ENCODE data around the gene HOXA5.

The HOXA5 gene

DNA sequence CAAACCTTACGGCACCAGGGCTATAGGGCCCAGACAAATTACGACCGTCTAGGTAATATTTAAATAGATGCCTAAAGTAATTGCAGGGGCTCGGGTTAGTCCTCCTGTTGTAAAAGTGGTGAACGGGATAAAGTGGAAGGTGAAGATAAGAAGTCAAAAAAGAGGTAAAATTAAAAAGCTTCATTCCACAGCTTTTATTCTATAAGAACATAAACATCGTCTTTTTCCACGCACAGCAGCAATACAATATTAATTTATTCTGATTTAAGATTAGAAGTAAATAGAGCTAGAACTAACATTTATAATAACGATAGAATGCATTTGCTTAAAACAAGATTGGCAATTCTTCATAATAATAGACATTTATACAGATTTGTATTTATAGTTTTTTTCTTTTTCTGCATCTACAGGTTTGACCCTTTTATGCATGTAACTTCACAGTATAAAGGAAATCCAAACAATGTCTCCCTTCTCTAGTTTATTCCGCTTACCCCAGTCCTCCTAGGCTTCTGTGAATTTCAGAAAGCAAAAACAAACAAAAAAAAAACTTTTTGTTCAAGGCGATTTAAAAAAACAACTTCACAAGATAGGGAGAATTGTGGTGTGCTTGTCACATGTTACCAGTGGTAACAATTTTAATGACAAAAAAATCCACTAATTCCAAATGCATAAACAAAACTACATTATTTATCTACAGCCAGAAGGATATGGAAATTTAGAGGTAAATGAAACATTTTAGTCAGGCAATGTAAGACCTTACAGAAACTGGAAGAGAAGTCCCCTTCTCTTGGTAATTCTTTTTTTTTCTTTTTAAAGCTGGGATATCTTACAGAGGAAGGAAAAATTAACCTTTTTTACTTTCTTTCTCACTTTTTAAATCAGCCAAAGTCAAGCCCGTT, 27.2 kb upstream of the HOXA5 start:
- DNase-seq, result no peak

DNA sequence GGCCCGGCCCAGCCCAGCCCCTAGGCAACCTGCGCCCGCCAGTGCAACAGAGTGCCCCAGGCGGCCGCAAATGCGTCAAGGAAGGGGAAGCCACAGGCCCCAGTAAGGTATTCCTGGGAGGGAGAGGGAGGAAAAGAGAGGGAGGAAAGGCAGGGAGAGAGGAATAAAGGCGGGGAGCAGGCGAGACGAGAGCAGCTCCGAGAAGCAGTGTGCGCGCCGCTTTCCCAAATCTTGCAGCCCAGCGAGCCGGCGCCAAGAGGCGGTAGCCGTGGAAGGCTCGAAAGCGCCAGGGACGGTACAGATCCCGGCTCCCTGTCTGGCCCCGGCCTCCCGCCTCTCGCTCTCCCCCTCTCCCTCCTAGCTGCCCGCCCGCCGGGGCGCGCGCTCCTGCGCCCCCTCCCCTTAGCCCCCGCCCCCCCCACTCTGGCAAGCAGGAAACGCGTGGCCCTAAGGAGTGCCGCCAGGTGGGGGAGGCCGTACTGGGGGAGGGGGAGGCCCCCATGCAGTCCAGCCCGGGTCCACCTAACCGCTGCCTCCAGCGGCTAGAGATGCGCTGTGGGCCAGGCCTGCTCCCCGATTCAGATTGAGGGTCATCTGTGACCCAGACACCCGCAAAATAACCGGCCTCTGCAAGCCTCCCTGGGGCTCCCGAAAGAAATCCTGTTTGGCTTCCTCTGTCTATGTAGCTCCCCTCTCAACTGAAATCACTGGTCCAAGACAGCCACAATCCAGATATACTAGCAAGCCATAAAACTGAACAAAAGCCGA, 26.4 kb upstream of the HOXA5 start:
- no peak for DNase-seq

DNA sequence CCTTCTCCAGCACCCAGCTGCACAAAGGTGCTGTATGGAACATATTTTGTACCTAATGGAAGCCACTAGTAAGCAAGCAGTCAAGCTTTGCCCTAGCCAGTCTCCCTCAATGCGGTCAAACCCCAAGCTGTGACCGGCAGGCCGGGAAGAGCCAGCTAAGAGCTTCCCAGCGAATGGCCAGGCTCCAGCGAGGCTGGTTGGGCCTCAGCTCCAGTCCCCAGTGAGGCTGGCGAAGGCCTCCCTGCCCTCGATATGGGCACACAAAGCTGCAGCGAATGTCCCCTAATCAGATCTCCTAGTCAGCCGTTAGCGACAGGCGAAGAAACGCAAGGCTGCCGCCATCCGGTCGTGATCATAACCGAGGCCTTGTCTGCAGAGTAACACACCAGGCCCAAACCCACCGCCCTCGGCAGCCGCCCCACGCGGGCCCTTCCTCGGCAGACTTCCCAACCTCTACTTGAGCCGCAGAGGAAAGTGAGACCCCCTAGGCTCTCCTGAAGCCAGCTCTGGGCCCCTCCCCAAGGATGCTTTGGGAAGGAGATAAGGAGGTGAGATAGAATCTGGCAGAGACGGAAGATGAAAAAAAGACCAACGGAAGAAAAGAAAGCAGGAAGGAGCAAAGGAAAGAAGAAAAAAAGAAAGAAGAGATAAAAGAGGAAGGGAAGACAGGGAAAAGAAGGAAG, 24.9 kb upstream of the HOXA5 start:
- DNase-seq, result no peak

DNA sequence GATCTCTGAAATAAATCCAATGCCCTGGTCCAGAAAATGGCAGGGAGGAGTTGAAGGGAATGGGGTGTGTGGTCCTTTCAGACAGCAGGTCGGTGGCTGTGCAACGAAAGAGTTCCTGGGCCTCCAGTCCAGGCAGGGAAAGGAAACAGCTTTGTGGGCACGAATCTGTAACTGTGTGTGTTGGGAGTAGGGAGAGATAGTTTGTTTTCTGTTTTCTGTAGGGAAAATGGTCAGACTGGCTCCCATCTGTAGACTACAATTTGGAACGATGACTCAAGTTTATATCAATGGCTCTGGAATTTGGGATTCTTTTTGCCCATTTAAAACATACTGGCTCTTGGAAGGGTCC, 24.4 kb upstream of the HOXA5 start:
- no peak for DNase-seq

- DNase-seq, result peak; percentile 77
Observed at GRCh38 chr7:27166531-27167505, 23.3 kb upstream of the HOXA5 start.

- no peak for DNase-seq
Observed at GRCh38 chr7:27165996-27166530, 22.6 kb upstream of the HOXA5 start.

DNA sequence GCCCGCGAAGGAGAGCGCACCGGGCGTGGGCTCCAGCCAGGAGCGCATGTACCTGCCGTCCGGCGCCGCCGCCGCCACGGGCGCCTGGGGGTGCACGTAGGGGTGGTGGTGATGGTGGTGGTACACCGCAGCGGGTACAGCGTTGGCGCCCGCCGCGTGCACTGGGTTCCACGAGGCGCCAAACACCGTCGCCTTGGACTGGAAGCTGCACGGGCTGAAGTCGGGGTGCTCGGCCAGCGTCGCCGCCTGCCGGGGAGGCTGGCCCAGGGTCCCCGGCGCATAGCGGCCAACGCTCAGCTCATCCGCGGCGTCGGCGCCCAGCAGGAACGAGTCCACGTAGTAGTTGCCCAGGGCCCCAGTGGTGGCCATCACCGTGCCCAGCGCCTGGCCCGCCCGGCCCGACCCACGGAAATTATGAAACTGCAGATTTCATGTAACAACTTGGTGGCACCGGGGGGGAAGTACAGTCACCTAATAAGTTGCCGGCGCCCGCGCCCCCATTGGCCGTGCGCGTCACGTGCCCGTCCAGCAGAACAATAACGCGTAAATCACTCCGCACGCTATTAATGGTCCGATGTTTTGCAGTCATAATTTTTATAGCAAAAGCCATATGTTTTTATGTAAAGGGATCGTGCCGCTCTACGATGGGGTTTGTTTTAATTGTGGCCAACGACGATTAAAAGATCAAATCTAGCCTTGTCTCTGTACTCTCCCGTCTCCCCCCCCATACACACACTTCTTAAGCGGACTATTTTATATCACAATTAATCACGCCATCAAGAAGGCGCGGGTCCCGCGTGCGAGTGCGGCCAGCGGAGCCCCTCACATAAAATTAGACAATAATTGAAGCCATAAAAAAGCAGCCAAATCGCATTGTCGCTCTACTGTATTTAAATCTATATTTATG, 21.9 kb upstream of the HOXA5 start, which contains the start of gene HOXA9:
TSS of gene HOXA9 (minus strand) at position 449 of the 907 bp plus-strand sequence. CDS start at position 369, 80 bp downstream.
- DNase-seq, result no peak

- no peak for DNase-seq
Observed at GRCh38 chr7:27164367-27165088, 21.0 kb upstream of the HOXA5 start.

DNA sequence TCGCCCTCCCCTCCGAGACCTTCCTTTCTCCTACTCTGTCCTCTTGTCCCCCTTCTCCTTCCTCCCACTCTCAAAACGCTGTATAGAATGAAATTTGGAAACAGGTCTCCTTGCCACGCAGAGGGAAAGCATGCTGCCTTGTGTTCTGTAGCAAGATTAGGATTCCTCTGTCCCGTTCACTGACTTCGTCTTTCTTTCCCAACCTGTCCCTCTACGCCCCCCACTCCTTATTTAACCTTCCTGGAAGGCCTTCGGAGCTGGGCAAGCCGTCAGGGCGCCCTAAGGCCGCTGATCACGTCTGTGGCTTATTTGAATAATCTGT, 20.5 kb upstream of the HOXA5 start:
- DNase-seq, result no peak

GRCh38 chr7:27163288-27164044, 20.0 kb upstream of the HOXA5 start:
- DNase-seq, result no peak

- no peak for DNase-seq
Observed at GRCh38 chr7:27162561-27163287, 19.2 kb upstream of the HOXA5 start.

DNA sequence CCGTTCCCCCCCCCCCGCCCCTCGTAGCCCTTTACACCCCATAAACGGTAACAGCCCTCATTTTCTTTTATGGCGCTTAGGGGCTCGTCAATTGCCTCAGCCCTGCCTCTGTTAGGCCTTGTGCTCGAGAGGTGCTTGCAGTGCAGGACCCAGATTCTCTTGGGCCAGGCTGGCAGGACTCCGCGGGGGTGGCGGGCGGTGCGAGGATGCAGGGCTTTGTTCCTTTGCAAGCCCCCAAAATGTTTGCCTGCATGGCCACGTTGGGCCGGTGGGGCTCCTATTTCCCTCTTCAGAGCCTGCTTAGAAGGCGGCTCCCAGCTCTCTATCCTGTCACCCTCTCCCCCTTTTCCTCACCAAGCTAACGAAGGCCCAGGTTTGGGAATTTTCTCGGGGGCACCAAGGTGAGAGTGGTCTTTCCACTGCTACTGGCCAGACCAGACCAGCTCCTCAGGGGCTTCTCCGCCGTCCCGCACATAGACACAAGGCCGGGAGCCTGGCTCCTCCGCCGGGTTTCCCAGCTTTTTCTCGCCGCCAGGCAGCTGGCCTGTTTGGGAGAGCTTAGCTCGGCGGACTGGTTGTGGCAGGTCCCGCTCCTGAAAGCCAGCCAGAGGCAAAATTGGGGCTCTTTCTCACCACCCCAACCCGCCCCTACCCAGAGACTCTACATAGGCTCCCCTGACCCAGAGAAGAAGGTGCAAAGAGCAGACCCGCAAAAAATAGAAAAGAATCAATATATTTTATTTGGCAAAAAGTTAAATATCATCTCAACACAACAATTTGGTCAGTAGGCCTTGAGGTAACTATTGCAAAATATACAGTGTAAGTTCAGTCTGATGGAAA, 18.5 kb upstream of the HOXA5 start:
- peak; percentile 65 for DNase-seq

- no peak for DNase-seq
Observed at GRCh38 chr7:27161214-27161720, 17.8 kb upstream of the HOXA5 start.

DNA sequence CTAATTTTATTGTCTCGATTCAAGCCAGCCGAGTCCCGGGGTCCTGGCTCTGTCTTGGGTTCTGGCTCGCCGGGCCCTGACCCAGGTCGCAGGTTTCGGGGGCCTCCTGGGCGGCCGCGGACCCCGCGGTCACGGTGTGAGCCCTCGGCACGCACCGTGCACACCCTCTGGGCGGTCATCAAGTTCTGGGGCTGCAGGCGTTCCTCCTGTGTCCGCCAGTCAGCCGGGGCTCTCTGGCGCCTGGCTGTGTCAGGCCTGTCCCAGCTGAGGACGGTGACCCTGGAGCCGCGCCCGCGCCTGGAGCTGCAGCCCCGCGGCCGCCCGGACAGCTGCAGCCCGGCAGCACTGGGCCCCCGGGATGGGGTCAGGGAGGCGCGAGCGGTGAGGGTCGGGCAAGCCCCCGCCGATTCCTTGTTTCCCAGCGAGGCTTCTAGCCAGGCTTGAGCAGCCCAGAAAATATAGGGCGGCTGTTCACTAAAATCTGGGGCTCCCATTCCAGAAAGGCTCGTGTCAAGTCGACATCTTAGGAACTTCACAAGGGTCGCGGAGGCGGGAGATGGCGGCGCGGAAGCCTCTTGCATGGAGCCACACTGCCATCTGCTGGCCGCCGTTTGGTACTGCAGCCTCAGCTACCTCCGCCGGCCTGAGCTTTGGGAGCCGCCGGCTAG, 17.2 kb upstream of the HOXA5 start:
- DNase-seq, result peak; percentile 97

DNA sequence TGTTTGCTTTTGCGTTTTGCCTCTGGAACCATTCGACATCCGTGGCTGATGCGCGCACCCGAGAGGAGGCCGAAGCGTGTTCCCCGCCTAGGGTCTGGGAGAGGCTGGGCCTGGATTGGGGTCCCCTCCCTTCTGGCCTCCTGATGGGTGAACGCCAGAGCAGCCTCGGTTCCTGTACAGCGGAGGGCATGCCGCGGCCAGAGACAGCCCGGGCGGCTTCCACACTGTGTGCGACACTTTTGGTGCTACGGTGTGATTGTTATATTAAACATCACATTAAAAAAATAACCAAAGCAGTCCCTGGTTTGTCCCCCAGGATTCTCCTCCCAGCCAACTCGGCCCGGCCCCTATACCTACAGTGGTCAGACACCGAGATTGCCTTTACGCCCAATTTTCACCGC, 16.7 kb upstream of the HOXA5 start:
- DNase-seq, result peak; percentile 75

- peak; percentile 75 for DNase-seq
Observed at GRCh38 chr7:27159266-27160144, 16.0 kb upstream of the HOXA5 start.

Data from retina (tissue), 1 donor.